HepG2 (cell line): Measurements from ENCODE around the gene CLTCL1.

ENCODE experiments used
- ARNT ChIP-seq: fragments of 450-650 bp; IDR thresholded peaks from 2 replicates; pipeline ENCODE4 v1.6.1; 2017
- ATF4 ChIP-seq, 2 experiments: fragments of 450-650 bp in 1 of 2; sonication (generic) in 1 of 2; formaldehyde crosslinking; IDR thresholded peaks; 2 replicates each; pipeline versions ENCODE4 v1.5.0 to v1.8.0; 2020 to 2022; ENCODE audit warnings: mild to moderate bottlenecking in 1 of 2, missing genetic modification reagents in 1 of 2
- BRF2 ChIP-seq: sonication (generic); formaldehyde crosslinking; IDR thresholded peaks from 2 replicates; pipeline ENCODE4 v1.8.1; 2022; ENCODE audit warnings: mild to moderate bottlenecking, missing genetic modification reagents
- CHD2 ChIP-seq: IDR thresholded peaks from 2 replicates; pipeline ENCODE4 v1.6.1; 2011; ENCODE audit warnings: low read depth, low read length, improper control_type of control experiment
- CTCF ChIP-seq: sonication (generic); formaldehyde crosslinking; IDR thresholded peaks from 2 replicates; pipeline ENCODE4 v1.5.0; 2020; ENCODE audit warnings: mild to moderate bottlenecking, missing genetic modification reagents, moderate library complexity
- FOXP4 ChIP-seq: sonication (generic); formaldehyde crosslinking; IDR thresholded peaks from 2 replicates; pipeline ENCODE4 v1.4.0; 2020; ENCODE audit warnings: missing genetic modification reagents
- KDM2A ChIP-seq: sonication (generic); formaldehyde crosslinking; IDR thresholded peaks from 2 replicates; pipeline ENCODE4 v1.4.0; 2020; ENCODE audit warnings: low read depth, missing genetic modification reagents, borderline replicate concordance
- KDM6A ChIP-seq: IDR thresholded peaks from 2 replicates; pipeline ENCODE4 v1.6.1; 2016; ENCODE audit warnings: low read depth
- MYC ChIP-seq: sonication (generic); formaldehyde crosslinking; IDR thresholded peaks from 2 replicates; pipeline ENCODE4 v1.9.0; 2021; ENCODE audit warnings: missing genetic modification reagents, borderline replicate concordance
- NCOA2 ChIP-seq: sonication (generic); formaldehyde crosslinking; IDR thresholded peaks from 2 replicates; pipeline ENCODE4 v1.8.0; 2022; ENCODE audit warnings: inconsistent platforms
- SOX6 ChIP-seq, 2 experiments: fragments of 450-650 bp in 1 of 2; sonication (generic) in 1 of 2; formaldehyde crosslinking in 1 of 2; IDR thresholded peaks; 2 replicates each; pipeline versions ENCODE4 v1.4.0 to v1.6.1; 2017 to 2020; ENCODE audit warnings: antibody characterized with exemption in 1 of 2, mild to moderate bottlenecking in 1 of 2, missing genetic modification reagents in 1 of 2
- SRSF1 ChIP-seq: fragments of 200-400 bp; formaldehyde crosslinking; optimal IDR thresholded peaks from 2 replicates; pipeline ENCODE3; 2017; ENCODE audit warnings: mild to moderate bottlenecking, low read depth, low read length, moderate library complexity
- ZNF792 ChIP-seq: IDR thresholded peaks from 2 replicates; pipeline ENCODE4 v1.6.1; 2016
- TF ChIP-seq, protein P1 (sequence below): IDR thresholded peaks from 2 replicates; pipeline ENCODE4 v1.6.1; 2016; ENCODE audit warnings: mild to moderate bottlenecking, missing biosample characterization, missing genetic modification reagents

GRCh38 chr22:19265779-19266178 lies 25.7 kb downstream of the CLTCL1 start:
- TF ChIP-seq KDM6A (CRISPR knock-in tag) (no peak), CTCF (CRISPR knock-in tag) (no peak), ZNF792 (CRISPR knock-in tag) (no peak), KDM2A (CRISPR knock-in tag) (no peak), CHD2 (no peak), ARNT (no peak), NCOA2 (no peak), MYC (CRISPR knock-in tag) (no peak), BRF2 (no peak), SOX6 (IDR thresholded peaks at IDR 0.05) (no peak), SOX6 (CRISPR knock-in tag; IDR thresholded peaks at IDR 0.05) (no peak), ATF4 (CRISPR knock-in tag; IDR thresholded peaks at IDR 0.05) (no peak), SRSF1 (no peak), FOXP4 (CRISPR knock-in tag) (no peak)
- TF ChIP-seq, protein P1, sequence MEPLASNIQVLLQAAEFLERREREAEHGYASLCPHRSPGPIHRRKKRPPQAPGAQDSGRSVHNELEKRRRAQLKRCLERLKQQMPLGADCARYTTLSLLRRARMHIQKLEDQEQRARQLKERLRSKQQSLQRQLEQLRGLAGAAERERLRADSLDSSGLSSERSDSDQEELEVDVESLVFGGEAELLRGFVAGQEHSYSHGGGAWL (CRISPR knock-in tag): no peak
